ENCODE measurements around the gene TUBG2.

TUBG2 gene

GRCh38 chr17:42629411-42630009 lies 29.6 kb upstream of the TUBG2 start:
- TF ChIP-seq POLR2AphosphoS5 (IDR thresholded peaks at IDR 0.05; ENCODE audit: low read depth, low read length) (no peak), REST (IDR thresholded peaks at IDR 0.05; ENCODE audit: insufficient read depth in 1 of 2, low read depth in 2 of 2, low read length in 2 of 2) (no peak)

GRCh38 chr17:42632949-42633444 lies 26.1 kb upstream of the TUBG2 start:
- no peak for TF ChIP-seq TAF1 (IDR thresholded peaks at IDR 0.05; ENCODE audit: borderline replicate concordance, insufficient read depth, low read length)
- TF ChIP-seq FOXP2 (optimal IDR thresholded peaks at IDR 0.05; ENCODE audit: borderline replicate concordance, extremely low read depth, extremely low read length, insufficient read depth) = no peak
- no peak for TF ChIP-seq SIN3A (IDR thresholded peaks at IDR 0.05; ENCODE audit: borderline replicate concordance, insufficient read depth, low read length)
- TF ChIP-seq REST (IDR thresholded peaks at IDR 0.05; ENCODE audit: insufficient read depth in 1 of 2, low read depth in 2 of 2, low read length in 2 of 2) = no peak
- no peak for TF ChIP-seq POLR2AphosphoS5 (IDR thresholded peaks at IDR 0.05; ENCODE audit: low read depth, low read length)

- no peak for TF ChIP-seq TAF1 (IDR thresholded peaks at IDR 0.05; ENCODE audit: borderline replicate concordance, insufficient read depth, low read length)
- TF ChIP-seq POLR2AphosphoS5 (IDR thresholded peaks at IDR 0.05; ENCODE audit: low read depth, low read length) = no peak
- TF ChIP-seq FOXP2 (optimal IDR thresholded peaks at IDR 0.05; ENCODE audit: borderline replicate concordance, extremely low read depth, extremely low read length, insufficient read depth) = no peak
- no peak for TF ChIP-seq REST (IDR thresholded peaks at IDR 0.05; ENCODE audit: insufficient read depth in 1 of 2, low read depth in 2 of 2, low read length in 2 of 2)
- TF ChIP-seq SIN3A (IDR thresholded peaks at IDR 0.05; ENCODE audit: borderline replicate concordance, insufficient read depth, low read length) = no peak
Observed at GRCh38 chr17:42639525-42640113, 19.5 kb upstream of the TUBG2 start.

- TF ChIP-seq TAF1 (IDR thresholded peaks at IDR 0.05; ENCODE audit: borderline replicate concordance, insufficient read depth, low read length) (no peak), SIN3A (IDR thresholded peaks at IDR 0.05; ENCODE audit: borderline replicate concordance, insufficient read depth, low read length) (no peak), FOXP2 (optimal IDR thresholded peaks at IDR 0.05; ENCODE audit: borderline replicate concordance, extremely low read depth, extremely low read length, insufficient read depth) (no peak)
Observed at GRCh38 chr17:42640121-42640520, 19.0 kb upstream of the TUBG2 start.

GRCh38 chr17:42642336-42642735 lies 16.7 kb upstream of the TUBG2 start:
- TF ChIP-seq TAF1 (IDR thresholded peaks at IDR 0.05; ENCODE audit: borderline replicate concordance, insufficient read depth, low read length) = no peak
- no peak for TF ChIP-seq POLR2AphosphoS5 (IDR thresholded peaks at IDR 0.05; ENCODE audit: low read depth, low read length)
- no peak for TF ChIP-seq REST (IDR thresholded peaks at IDR 0.05; ENCODE audit: insufficient read depth in 1 of 2, low read depth in 2 of 2, low read length in 2 of 2)
- TF ChIP-seq SIN3A (IDR thresholded peaks at IDR 0.05; ENCODE audit: borderline replicate concordance, insufficient read depth, low read length) = no peak
- no peak for TF ChIP-seq FOXP2 (optimal IDR thresholded peaks at IDR 0.05; ENCODE audit: borderline replicate concordance, extremely low read depth, extremely low read length, insufficient read depth)

Measured in PFSK-1 (cell line).